Adrenal gland (tissue), 12 donors: Measurements from ENCODE around the gene IGSF22. TPM values are rescaled to one million over a fixed set of nuclear protein-coding genes. Genes with fewer than 3 reads are reported as not detected.

Experiments
- DNase-seq, 7 donors: peaks; one replicate each; pipeline ENCODE4 v3.0.0-alpha.2; 2019 to 2020
- H3K27ac ChIP-seq, 5 donors: fragments of 200-600 bp; sonication (generic) in 4 of 5; 1 replicate in 3 of 5; 2 replicates in 2 of 5; pipeline versions ENCODE4 v1.5.1 to v1.8.0; 2016 to 2020; ENCODE audit warnings: mild to moderate bottlenecking in 1 of 5
- H3K27me3 ChIP-seq: fragments of 200-600 bp; 2 replicates; pipeline ENCODE4 v1.8.0; 2021
- H3K36me3 ChIP-seq, 2 donors: fragments of 200-600 bp; replicated peaks in 1 of 2; 1 replicate in 1 of 2; 2 replicates in 1 of 2; pipeline versions ENCODE4 v1.5.1 to v1.8.0; 2018 to 2022
- H3K4me1 ChIP-seq, 2 donors: fragments of 200-600 bp; replicated peaks in 1 of 2; 1 replicate in 1 of 2; 2 replicates in 1 of 2; pipeline versions ENCODE4 v1.5.1 to v1.8.0; 2018 to 2021
- H3K4me3 ChIP-seq, 4 donors: fragments of 200-600 bp; sonication (generic) in 3 of 4; one replicate each; pipeline ENCODE4 v1.5.1; 2016 to 2018
- H3K9me3 ChIP-seq, 3 donors: fragments of 200-600 bp; sonication (generic) in 1 of 3; replicated peaks in 1 of 3; 1 replicate in 2 of 3; 2 replicates in 1 of 3; pipeline versions ENCODE4 v1.5.1 to v1.8.0; 2016 to 2021
- POLR2A ChIP-seq, 2 donors: fragments of 450-650 bp; IDR thresholded peaks; one replicate each; pipeline ENCODE4 v1.6.1; 2017; ENCODE audit warnings: antibody characterized with exemption in 2 of 2, mild to moderate bottlenecking in 2 of 2, moderate library complexity in 1 of 2
- WGBS, 4 donors: extraction: QIAGEN DNeasy Blood & Tissue Kit in 2 of 4; methylation state at CpG; one replicate each; pipeline versions ENCODE4 v1.1.5 to v1.1.7; 2013 to 2017; 5-methylcytosine and 5-hydroxymethylcytosine counted together
- intact Hi-C, 2 donors: fragments of 100-400 bp; cut with DNase I; formaldehyde crosslinking; loops; one replicate each; pipeline versions ENCODE4 v1.14.1 to v1.15.0; 2022 to 2023
- polyA plus RNA-seq, 3 donors: library from polyadenylated mRNA; stranded (reverse); fragments of 200-250 nt in 2 of 3; fragments of 350-450 nt in 1 of 3; fragmentation: Illumina TruSeq in 1 of 3; extraction: RNeasy Lipid Tissue Mini Kit (QIAGEN cat#74804) in 1 of 3; gene quantifications; one replicate each; pipeline ENCODE4 v1.2.3, GENCODE V29; 2013 to 2014
- total RNA-seq, 9 donors: library from RNA; depleted of rRNA in 4 of 9; stranded (reverse); fragments of >200 nt in 4 of 9; fragments of 120-200 nt in 1 of 9; fragmentation: NEBNext Ultra II Directional in 1 of 9; extraction: Animal tissue kit (Norgen Biotek cat#: 25700) in 1 of 9; gene quantifications; one replicate each; pipeline versions ENCODE4 v1.1.0 to v1.2.4, GENCODE V29; 2013 to 2023
- TF ChIP-seq, protein P1 (sequence below), 6 experiments: fragments of 450-650 bp in 4 of 6; fragments of 200-600 bp in 2 of 6; sonication (generic) in 1 of 6; IDR thresholded peaks; 1 replicate in 5 of 6; 2 replicates in 1 of 6; pipeline versions ENCODE4 v1.5.1 to v1.8.0; 2016 to 2021; ENCODE audit warnings: antibody characterized with exemption in 6 of 6, mild to moderate bottlenecking in 2 of 6, moderate library complexity in 1 of 6
- donor health status: healthy with polysubstance abuse.
- donor health status: Bipolar disorder and iron deficiency.
- donor health status: DM: yes; HTN: yes; CAD: no.
- donor health status: DM: no; HTN: no; CAD: no.
- donor health status: DM: no; HTN: no; CAD: no.
- donor health status: DM: yes; HTN: yes; CAD: no.

Gene IGSF22
- total and polyA plus RNA-seq, 12 donors, result 0.10 to 2.0 (median 0.97) TPM; not detected in 3

DNA sequence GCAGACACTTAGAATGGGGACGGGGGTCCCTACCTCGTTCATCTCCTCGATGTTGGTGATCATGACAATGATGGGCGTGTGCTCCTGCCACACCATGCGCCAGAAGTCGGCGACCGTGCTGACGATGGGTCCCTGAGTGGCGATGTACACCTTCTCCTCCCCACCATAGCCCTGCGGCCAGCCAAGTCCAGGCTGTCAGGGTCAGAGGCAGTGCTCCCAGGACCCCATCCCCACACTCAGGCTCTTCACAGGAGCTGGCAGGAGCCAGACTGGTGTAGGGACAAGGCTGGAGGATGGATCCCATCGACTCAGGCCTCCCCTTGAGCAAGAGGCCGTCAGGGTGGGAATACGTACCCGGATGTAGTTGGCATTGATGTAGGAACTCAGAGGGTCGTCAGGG is 7.2 kb upstream of the IGSF22 start:
- Histone ChIP-seq H3K36me3 (no peaks in the 10 kb centered on the region), H3K9me3 (no peaks in the 10 kb centered on the region), H3K4me1 (no peaks in the 10 kb centered on the region), H3K4me3 (no peak overlapping the region), H3K27ac (no peak overlapping the region), H3K27me3 (no peaks in the 10 kb centered on the region)
- intact Hi-C loops, result no loop called here
- no peak for DNase-seq
- TF ChIP-seq, protein P1, sequence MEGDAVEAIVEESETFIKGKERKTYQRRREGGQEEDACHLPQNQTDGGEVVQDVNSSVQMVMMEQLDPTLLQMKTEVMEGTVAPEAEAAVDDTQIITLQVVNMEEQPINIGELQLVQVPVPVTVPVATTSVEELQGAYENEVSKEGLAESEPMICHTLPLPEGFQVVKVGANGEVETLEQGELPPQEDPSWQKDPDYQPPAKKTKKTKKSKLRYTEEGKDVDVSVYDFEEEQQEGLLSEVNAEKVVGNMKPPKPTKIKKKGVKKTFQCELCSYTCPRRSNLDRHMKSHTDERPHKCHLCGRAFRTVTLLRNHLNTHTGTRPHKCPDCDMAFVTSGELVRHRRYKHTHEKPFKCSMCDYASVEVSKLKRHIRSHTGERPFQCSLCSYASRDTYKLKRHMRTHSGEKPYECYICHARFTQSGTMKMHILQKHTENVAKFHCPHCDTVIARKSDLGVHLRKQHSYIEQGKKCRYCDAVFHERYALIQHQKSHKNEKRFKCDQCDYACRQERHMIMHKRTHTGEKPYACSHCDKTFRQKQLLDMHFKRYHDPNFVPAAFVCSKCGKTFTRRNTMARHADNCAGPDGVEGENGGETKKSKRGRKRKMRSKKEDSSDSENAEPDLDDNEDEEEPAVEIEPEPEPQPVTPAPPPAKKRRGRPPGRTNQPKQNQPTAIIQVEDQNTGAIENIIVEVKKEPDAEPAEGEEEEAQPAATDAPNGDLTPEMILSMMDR (IDR thresholded peaks at IDR 0.05), result no peak
- TF ChIP-seq POLR2A (IDR thresholded peaks at IDR 0.05), result no peak
- WGBS, 4 donors, result 79 to 82% (median 81%) methylated on average over 14 to 16 of the region's 16 CpGs

DNA sequence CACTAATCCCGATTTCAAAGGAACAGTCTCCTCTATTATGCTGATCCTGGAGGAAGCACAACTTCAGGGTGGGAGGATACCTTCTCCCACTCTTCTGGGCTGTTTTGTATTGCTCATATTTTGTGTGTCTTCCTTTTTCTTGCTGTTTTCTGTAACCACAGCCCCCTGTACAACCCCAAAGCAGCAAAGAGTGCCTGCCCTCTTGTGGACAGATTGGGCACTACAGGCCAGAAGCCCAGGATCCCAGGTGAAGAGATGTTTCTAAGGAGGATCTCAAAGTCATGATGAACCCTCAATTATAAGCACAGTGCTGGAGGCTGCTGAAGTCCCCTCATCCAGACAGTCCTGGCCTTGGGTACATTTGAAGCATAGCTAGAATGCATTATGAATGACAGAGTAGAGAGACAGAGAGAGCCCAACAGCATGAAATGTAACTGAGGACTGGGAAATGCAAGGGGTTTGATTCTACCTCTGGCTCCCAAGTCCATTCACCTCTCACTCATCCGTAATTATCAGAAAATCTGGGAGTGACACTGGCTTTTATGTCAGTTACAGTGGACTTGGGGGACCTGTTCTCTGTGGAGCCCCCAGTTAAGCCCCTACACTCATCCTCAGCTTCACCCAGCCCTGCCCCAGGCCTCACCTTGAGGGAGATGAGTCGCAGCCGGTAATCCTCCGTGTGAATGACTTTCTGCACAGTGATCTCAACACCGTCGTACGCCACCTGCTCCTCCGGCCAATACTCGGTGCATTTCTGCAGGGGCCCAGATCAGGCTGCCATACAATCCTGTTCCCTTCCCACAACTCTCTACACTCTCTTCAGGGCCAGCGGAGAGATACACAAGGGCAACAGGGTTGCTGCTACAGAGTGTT is 6.2 kb upstream of the IGSF22 start:
- Histone ChIP-seq H3K4me1 (no peaks in the 10 kb centered on the region), H3K4me3 (no peak overlapping the region), H3K27ac (no peak overlapping the region), H3K36me3 (no peaks in the 10 kb centered on the region), H3K27me3 (no peaks in the 10 kb centered on the region), H3K9me3 (no peaks in the 10 kb centered on the region)
- intact Hi-C loops, result no loop called here
- 52 to 62% (median 55%) methylated on average over 11 of the region's 11 CpGs for WGBS, 4 donors
- DNase-seq, result peak; percentile 31 to 86 (median 63)
- TF ChIP-seq, protein P1 (IDR thresholded peaks at IDR 0.05), result peak; percentile 85 to 98 (median 88)
- TF ChIP-seq POLR2A (IDR thresholded peaks at IDR 0.05), result no peak

DNA sequence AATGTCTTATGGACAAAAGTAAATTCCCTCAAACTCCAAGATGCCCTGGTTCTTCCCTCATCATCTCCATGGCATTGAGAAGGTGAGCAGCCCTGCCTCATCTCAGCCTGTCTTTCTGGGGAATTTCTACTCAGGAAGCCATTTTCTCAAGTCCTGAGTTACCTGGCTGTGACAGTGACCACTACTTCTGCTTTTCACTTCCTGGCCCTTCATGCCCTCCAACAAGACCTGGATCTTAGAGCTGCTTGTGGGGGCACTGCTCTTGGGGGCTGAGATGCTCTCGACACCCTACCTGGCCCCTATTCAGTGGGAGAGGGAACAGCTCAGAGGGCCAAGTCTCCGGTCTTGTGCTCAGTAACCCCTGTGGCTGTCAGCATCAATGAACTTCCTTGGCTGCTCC is 5.5 kb upstream of the IGSF22 start:
- WGBS, 4 donors, result 75 to 89% (median 82%) methylated on average over 1 to 2 of the region's 2 CpGs
- H3K4me3 ChIP-seq, result no peak overlapping the region
- intact Hi-C loops, result no loop called here

DNA sequence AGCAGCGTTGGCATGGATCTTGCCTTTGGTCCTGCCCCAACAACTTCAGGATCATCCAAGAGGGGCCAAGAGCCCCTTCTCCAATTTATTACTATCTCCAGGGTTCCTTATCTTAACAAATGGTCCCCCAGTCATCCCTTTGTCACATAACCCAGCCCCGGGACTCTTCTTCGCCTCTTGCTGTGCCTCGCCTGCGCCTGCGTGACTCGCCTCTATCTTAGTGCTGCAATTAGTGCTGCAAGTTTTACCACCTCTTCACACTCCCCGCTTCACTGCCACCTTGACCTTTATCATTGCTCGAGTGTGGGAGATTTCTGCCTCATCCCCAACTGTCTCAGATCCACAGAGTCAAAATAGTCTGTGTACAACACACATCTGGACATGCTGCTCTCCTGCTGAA is 4.0 kb upstream of the IGSF22 start:
- DNase-seq, result no peak
- intact Hi-C loops, result no loop called here
- 84 to 88% (median 86%) methylated on average over 9 of the region's 9 CpGs for WGBS, 4 donors

More for the DNA sequence above, 5.5 kb upstream of the IGSF22 start:
- Histone ChIP-seq H3K27me3 (no peaks in the 10 kb centered on the region), H3K36me3 (no peaks in the 10 kb centered on the region), H3K4me1 (no peaks in the 10 kb centered on the region), H3K9me3 (no peaks in the 10 kb centered on the region), H3K27ac (no peak overlapping the region)
- TF ChIP-seq POLR2A (IDR thresholded peaks at IDR 0.05), result no peak
- TF ChIP-seq, protein P1 (IDR thresholded peaks at IDR 0.05), result no peak
- no peak for DNase-seq

More for the DNA sequence above, 4.0 kb upstream of the IGSF22 start:
- Histone ChIP-seq H3K9me3 (no peaks in the 10 kb centered on the region), H3K4me1 (no peaks in the 10 kb centered on the region), H3K27me3 (no peaks in the 10 kb centered on the region), H3K36me3 (no peaks in the 10 kb centered on the region), H3K27ac (no peak overlapping the region), H3K4me3 (no peak overlapping the region)
- TF ChIP-seq POLR2A (IDR thresholded peaks at IDR 0.05), result no peak
- TF ChIP-seq, protein P1 (IDR thresholded peaks at IDR 0.05), result no peak
